Measurements from ENCODE around the gene ERO1A. TPM values are rescaled to one million over a fixed set of nuclear protein-coding genes. Genes with fewer than 3 reads are reported as not detected.
A peak's percentile ranks its signal among the peaks of the same experiment; 100 is the strongest.
"Not testable (repeated sequence)": the region's sequence is repeated elsewhere in the genome, so short reads cannot be mapped to it uniquely, and the experiment has no call there.

Gene ERO1A
- total RNA-seq, 1 donor from 2014 or later, result 38.7 TPM

- H3K27me3 Mint-ChIP-seq (ENCODE audit: low read depth), result no peaks in the 10 kb centered on the region
- no peak for TF ChIP-seq CTCF (conservative IDR thresholded peaks at IDR 0.05)
- H3K36me3 Mint-ChIP-seq (ENCODE audit: low read depth), result peaks cover 14% of the 10 kb centered on the region
- DNase-seq (ENCODE audit: low read depth, low spot score), result no peak
- H3K27ac Mint-ChIP-seq (ENCODE audit: unreplicated experiment), result no peak overlapping the region
- peaks cover 2% of the 10 kb centered on the region for H3K9me3 Mint-ChIP-seq
- peaks cover 32% of the 10 kb centered on the region for H3K4me1 Mint-ChIP-seq
- peak overlapping the region; percentile 24 for H3K4me3 Mint-ChIP-seq
Observed at GRCh38 chr14:52733824-52734223, 38.5 kb upstream of the ERO1A start.

- H3K4me1 Mint-ChIP-seq, result peaks cover 28% of the 10 kb centered on the region
- peak overlapping the region; percentile 99 for H3K4me3 Mint-ChIP-seq
- no peak for DNase-seq (ENCODE audit: low read depth, low spot score)
- peak overlapping the region; percentile 96 for H3K27ac Mint-ChIP-seq (ENCODE audit: unreplicated experiment)
- TF ChIP-seq CTCF (conservative IDR thresholded peaks at IDR 0.05), result no peak
- H3K27me3 Mint-ChIP-seq (ENCODE audit: low read depth), result no peaks in the 10 kb centered on the region
- H3K36me3 Mint-ChIP-seq (ENCODE audit: low read depth), result peaks cover 14% of the 10 kb centered on the region
- H3K9me3 Mint-ChIP-seq, result peaks cover 2% of the 10 kb centered on the region
Observed at GRCh38 chr14:52730709-52731111, 35.4 kb upstream of the ERO1A start.

- Mint-ChIP-seq H3K9me3 (peaks cover 2% of the 10 kb centered on the region), H3K27ac (ENCODE audit: unreplicated experiment) (peak within 1 kb of the TSS; percentile 96), H3K27me3 (ENCODE audit: low read depth) (no peaks in the 10 kb centered on the region), H3K36me3 (ENCODE audit: low read depth) (peaks cover 12% of the 10 kb centered on the region), H3K4me1 (peaks cover 24% of the 10 kb centered on the region), H3K4me3 (peak within 1 kb of the TSS; percentile 99)
- DNase-seq (ENCODE audit: low read depth, low spot score), result peak; percentile 96
- TF ChIP-seq CTCF (conservative IDR thresholded peaks at IDR 0.05), result no peak
Observed at GRCh38 chr14:52729925-52730708, 34.8 kb upstream of the ERO1A start, which contains the start of gene STYX. Gene STYX, plus strand, starts transcription at chr14:52730166. Its CDS starts 309 bp downstream, at chr14:52730475.

- H3K4me1 Mint-ChIP-seq, result peaks cover 23% of the 10 kb centered on the region
- no peak for TF ChIP-seq CTCF (conservative IDR thresholded peaks at IDR 0.05)
- no peaks in the 10 kb centered on the region for H3K27me3 Mint-ChIP-seq (ENCODE audit: low read depth)
- no peak overlapping the region for H3K27ac Mint-ChIP-seq (ENCODE audit: unreplicated experiment)
- no peak for DNase-seq (ENCODE audit: low read depth, low spot score)
- peak overlapping the region; percentile 99 for H3K4me3 Mint-ChIP-seq
- H3K9me3 Mint-ChIP-seq, result peaks cover 2% of the 10 kb centered on the region
- H3K36me3 Mint-ChIP-seq (ENCODE audit: low read depth), result peaks cover 11% of the 10 kb centered on the region
Observed at GRCh38 chr14:52729585-52729924, 34.2 kb upstream of the ERO1A start.

- H3K4me3 Mint-ChIP-seq, result peak overlapping the region; percentile 56
- H3K27me3 Mint-ChIP-seq (ENCODE audit: low read depth); H3K27ac Mint-ChIP-seq (ENCODE audit: unreplicated experiment); H3K36me3 Mint-ChIP-seq (ENCODE audit: low read depth); H3K9me3 Mint-ChIP-seq; DNase-seq (ENCODE audit: low read depth, low spot score): not testable (repeated sequence)
- H3K4me1 Mint-ChIP-seq, result peaks cover 23% of the 10 kb centered on the region
Observed at GRCh38 chr14:52729035-52729434, 33.7 kb upstream of the ERO1A start.

- H3K9me3 Mint-ChIP-seq; H3K27ac Mint-ChIP-seq (ENCODE audit: unreplicated experiment); H3K36me3 Mint-ChIP-seq (ENCODE audit: low read depth); H3K4me3 Mint-ChIP-seq; H3K27me3 Mint-ChIP-seq (ENCODE audit: low read depth); DNase-seq (ENCODE audit: low read depth, low spot score): not testable (repeated sequence)
- peaks cover 13% of the 10 kb centered on the region for H3K4me1 Mint-ChIP-seq
Observed at GRCh38 chr14:52727509-52727908, 32.2 kb upstream of the ERO1A start.
